HCT116 (cell line): ENCODE results near the gene TEX10.

Experiments used
- CEBPB ChIP-seq: IDR thresholded peaks from 2 replicates; pipeline ENCODE4 v1.6.1; 2012; ENCODE audit warnings: low read depth
- CTCF ChIP-seq, 3 experiments: fragments of 200-600 bp in 1 of 3; sonication (generic) in 1 of 3; IDR thresholded peaks in 2 of 3; conservative IDR thresholded peaks in 1 of 3; 2 replicates each; pipeline ENCODE4 v1.5.1; 2012 to 2017; ENCODE audit warnings: low read depth in 2 of 3, low read length in 2 of 3, antibody characterized with exemption in 1 of 3, borderline replicate concordance in 1 of 3, control low read depth in 1 of 3, mild to moderate bottlenecking in 1 of 3, mixed read lengths in 1 of 3, mixed run types in 1 of 3, moderate library complexity in 1 of 3; ENCODE audit not compliant: insufficient read depth in 1 of 3
- EZH2 ChIP-seq: fragments of 200-600 bp; sonication (generic); IDR thresholded peaks from 2 replicates; pipeline ENCODE4 v1.6.1; 2017; ENCODE audit warnings: antibody characterized with exemption, mixed run types
- EZH2phosphoT487 ChIP-seq: fragments of 200-600 bp; IDR thresholded peaks from 2 replicates; pipeline ENCODE4 v1.6.1; 2018; ENCODE audit warnings: antibody characterized with exemption, borderline replicate concordance
- MAX ChIP-seq: IDR thresholded peaks from 2 replicates; pipeline ENCODE4 v1.6.1; 2012
- POLR2A ChIP-seq: IDR thresholded peaks from 2 replicates; pipeline ENCODE4 v1.7.0; 2011; ENCODE audit warnings: borderline replicate concordance; ENCODE audit not compliant: insufficient read depth, insufficient read length; ENCODE audit errors: extremely low read depth
- POLR2AphosphoS5 ChIP-seq: IDR thresholded peaks from 2 replicates; pipeline ENCODE4 v1.6.1; 2011; ENCODE audit warnings: mild to moderate bottlenecking, low read depth, low read length, moderate library complexity
- YY1 ChIP-seq: IDR thresholded peaks from 2 replicates; pipeline ENCODE4 v1.6.1; 2011; ENCODE audit warnings: low read length, low read depth, moderate library complexity, mild to moderate bottlenecking; ENCODE audit not compliant: insufficient replicate concordance; ENCODE audit errors: extremely low read depth
- ZFX ChIP-seq: fragments of 450-650 bp; IDR thresholded peaks from 2 replicates; pipeline ENCODE4 v1.6.1; 2017

- no peak for TF ChIP-seq POLR2AphosphoS5
- TF ChIP-seq CTCF (IDR thresholded peaks at IDR 0.05 in 2 of 3, conservative IDR thresholded peaks at IDR 0.05 in 1 of 3; ENCODE audit: borderline replicate concordance in 1 of 3, insufficient read depth in 1 of 3, low read depth in 2 of 3, low read length in 2 of 3) = no peak
- no peak for TF ChIP-seq CEBPB
- no peak for TF ChIP-seq ZFX
- no peak for TF ChIP-seq POLR2A
- no peak for TF ChIP-seq EZH2phosphoT487
- TF ChIP-seq EZH2 = no peak
- no peak for TF ChIP-seq MAX
- no peak for TF ChIP-seq YY1
Observed at GRCh38 chr9:100364013-100364412, 11.3 kb upstream of the TEX10 start.
